Mesendoderm (in vitro differentiated cells): ENCODE results near the gene GABRD.

Experiments
- DNase-seq: peaks from one replicate; pipeline ENCODE4 v3.0.0; 2013
- H2AK5ac ChIP-seq: 2 replicates; pipeline ENCODE4 v1.6.1; 2013; ENCODE audit warnings: low read length, inconsistent platforms
- H2BK120ac ChIP-seq: 2 replicates; pipeline ENCODE4 v1.6.1; 2013; ENCODE audit warnings: low read depth, mild to moderate bottlenecking, low read length, moderate library complexity, mixed read lengths
- H2BK15ac ChIP-seq: replicated peaks from 2 replicates; pipeline ENCODE4 v1.6.1; 2013; ENCODE audit warnings: low read depth, mild to moderate bottlenecking, moderate library complexity
- H2BK5ac ChIP-seq: 2 replicates; pipeline ENCODE4 v1.6.1; 2013; ENCODE audit warnings: low read length, inconsistent platforms
- H3K18ac ChIP-seq: 2 replicates; pipeline ENCODE4 v1.6.1; 2013; ENCODE audit warnings: mild to moderate bottlenecking, low read length, mixed read lengths
- H3K23ac ChIP-seq: one replicate; pipeline ENCODE4 v1.6.1; 2013; ENCODE audit warnings: low read length
- H3K27ac ChIP-seq: 2 replicates; pipeline ENCODE4 v1.5.1; 2013; ENCODE audit warnings: low read depth, mild to moderate bottlenecking, inconsistent platforms, low read length, moderate library complexity
- H3K27me3 ChIP-seq: 2 replicates; pipeline ENCODE4 v1.6.1; 2013; ENCODE audit warnings: low read length, control low read depth, mild to moderate bottlenecking, inconsistent platforms; ENCODE audit not compliant: insufficient read depth, poor library complexity
- H3K36me3 ChIP-seq: 2 replicates; pipeline ENCODE4 v1.6.1; 2013; ENCODE audit warnings: low read length, inconsistent platforms; ENCODE audit not compliant: control insufficient read depth, insufficient read depth
- H3K4ac ChIP-seq: one replicate; pipeline ENCODE4 v1.6.1; 2013; ENCODE audit warnings: low read depth, mild to moderate bottlenecking, low read length, moderate library complexity
- H3K4me1 ChIP-seq: 2 replicates; pipeline ENCODE4 v1.6.1; 2013; ENCODE audit warnings: low read depth, low read length, inconsistent platforms; ENCODE audit not compliant: control insufficient read depth
- H3K4me2 ChIP-seq: 2 replicates; pipeline ENCODE4 v1.6.1; 2013; ENCODE audit warnings: low read length
- H3K4me3 ChIP-seq: 2 replicates; pipeline ENCODE4 v1.5.1; 2013; ENCODE audit warnings: mild to moderate bottlenecking, low read length
- H3K56ac ChIP-seq: one replicate; pipeline ENCODE4 v1.6.1; 2013; ENCODE audit warnings: low read length
- H3K79me1 ChIP-seq: 2 replicates; pipeline ENCODE4 v1.6.1; 2013; ENCODE audit warnings: low read length, inconsistent platforms
- H3K79me2 ChIP-seq: 2 replicates; pipeline ENCODE4 v1.6.1; 2013; ENCODE audit warnings: mild to moderate bottlenecking, low read length; ENCODE audit not compliant: control insufficient read depth, insufficient read depth
- H3K9ac ChIP-seq: 2 replicates; pipeline ENCODE4 v1.6.1; 2013; ENCODE audit warnings: low read length, inconsistent platforms
- H4K5ac ChIP-seq: one replicate; pipeline ENCODE4 v1.6.1; 2013; ENCODE audit warnings: low read length
- H4K8ac ChIP-seq: one replicate; pipeline ENCODE4 v1.6.1; 2013; ENCODE audit warnings: low read depth, mild to moderate bottlenecking, control low read depth, low read length, moderate library complexity
- WGBS: extraction: QIAGEN DNeasy Blood & Tissue Kit; methylation state at CpG from one replicate; pipeline ENCODE4 v1.1.7; 2013; ENCODE audit warnings: low lambda C conversion rate, missing lambda C conversion rate; ENCODE audit not compliant: insufficient coverage; ENCODE audit errors: extremely low coverage; 5-methylcytosine and 5-hydroxymethylcytosine counted together

GABRD gene

DNA sequence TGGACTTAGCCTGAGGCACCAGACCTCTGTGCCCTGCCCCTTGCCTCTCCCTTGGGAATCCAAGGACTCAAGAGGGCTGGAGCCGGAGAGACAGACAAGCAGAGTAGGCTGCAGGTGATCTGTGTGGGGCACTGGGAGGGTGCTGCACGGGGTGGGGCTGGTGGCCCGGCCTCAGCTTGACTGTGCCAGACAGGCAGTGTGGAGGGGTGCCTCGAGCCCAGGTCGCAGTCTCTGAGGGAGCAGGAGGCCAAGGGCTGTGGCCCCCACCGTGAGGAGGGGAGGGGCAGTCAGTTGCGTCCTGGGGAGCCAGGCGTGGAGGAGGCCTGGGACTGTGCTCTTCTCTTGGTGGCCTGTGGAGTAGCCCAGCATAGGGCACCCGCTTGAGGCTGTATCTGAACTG lies 4.0 kb downstream of the GABRD start:
- Histone ChIP-seq H3K18ac (no peak overlapping the region), H3K9ac (no peak overlapping the region), H2AK5ac (no peak overlapping the region), H3K4ac (no peak overlapping the region), H3K79me1 (no peaks in the 10 kb centered on the region), H4K5ac (no peak overlapping the region), H4K8ac (no peak overlapping the region), H3K56ac (no peak overlapping the region), H2BK15ac (no peak overlapping the region), H3K79me2 (no peaks in the 10 kb centered on the region), H3K27ac (no peak overlapping the region), H3K27me3 (peaks cover 5% of the 10 kb centered on the region), H3K36me3 (no peaks in the 10 kb centered on the region), H2BK120ac (no peak overlapping the region), H3K4me3 (no peak overlapping the region), H3K23ac (no peak overlapping the region), H2BK5ac (no peak overlapping the region), H3K4me2 (no peak overlapping the region), H3K4me1 (no peaks in the 10 kb centered on the region)
- no CpG with 5 or more reads among the region's 9 CpGs for WGBS
- no peak for DNase-seq

DNA sequence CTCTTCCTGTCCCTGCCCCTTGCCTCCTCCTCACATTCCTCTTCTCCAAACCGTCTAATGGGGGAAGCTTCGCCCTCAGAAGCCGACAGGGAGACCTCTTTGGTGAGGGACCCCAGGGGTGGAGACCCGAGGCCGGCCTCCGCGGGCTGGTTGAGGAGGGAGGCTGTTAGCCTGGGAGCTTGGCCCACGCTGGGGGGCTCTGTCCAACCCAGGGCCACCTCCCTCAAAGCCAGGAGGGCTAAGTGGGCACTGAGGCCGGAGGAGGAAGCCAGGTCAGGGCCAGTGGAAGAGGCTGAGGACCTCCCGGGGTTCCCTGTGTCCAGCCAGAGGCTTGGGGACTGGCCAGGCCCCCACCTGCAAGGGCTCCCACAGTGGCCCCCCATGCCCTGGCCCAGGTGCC lies 5.3 kb downstream of the GABRD start:
- Histone ChIP-seq H3K27ac (no peak overlapping the region), H3K27me3 (peaks cover 5% of the 10 kb centered on the region), H2BK120ac (no peak overlapping the region), H2BK5ac (no peak overlapping the region), H4K5ac (no peak overlapping the region), H3K4me2 (no peak overlapping the region), H4K8ac (no peak overlapping the region), H3K4me3 (no peak overlapping the region), H3K36me3 (no peaks in the 10 kb centered on the region), H2AK5ac (no peak overlapping the region), H3K23ac (no peak overlapping the region), H3K9ac (no peak overlapping the region), H3K79me2 (no peaks in the 10 kb centered on the region), H2BK15ac (no peak overlapping the region), H3K79me1 (no peaks in the 10 kb centered on the region), H3K56ac (no peak overlapping the region), H3K18ac (no peak overlapping the region), H3K4ac (no peak overlapping the region), H3K4me1 (no peaks in the 10 kb centered on the region)
- WGBS, result no CpG with 5 or more reads among the region's 10 CpGs
- DNase-seq, result no peak

- Histone ChIP-seq H3K56ac (no peak overlapping the region), H3K27me3 (peaks cover 2% of the 10 kb centered on the region), H2AK5ac (no peak overlapping the region), H3K9ac (no peak overlapping the region), H3K4me2 (no peak overlapping the region), H2BK15ac (no peak overlapping the region), H3K18ac (no peak overlapping the region), H2BK120ac (no peak overlapping the region), H2BK5ac (no peak overlapping the region), H3K4me1 (no peaks in the 10 kb centered on the region), H4K8ac (no peak overlapping the region), H4K5ac (no peak overlapping the region), H3K23ac (no peak overlapping the region), H3K79me2 (no peaks in the 10 kb centered on the region), H3K27ac (no peak overlapping the region), H3K4me3 (no peak overlapping the region), H3K79me1 (no peaks in the 10 kb centered on the region), H3K36me3 (no peaks in the 10 kb centered on the region), H3K4ac (no peak overlapping the region)
- no CpG with 5 or more reads among the region's 18 CpGs for WGBS
- no peak for DNase-seq
Observed at GRCh38 chr1:2024887-2025286, 5.7 kb downstream of the GABRD start.

- no peak overlapping the region for H3K9ac ChIP-seq
- DNase-seq, result no peak
- no peak overlapping the region for H2BK120ac ChIP-seq
- H2BK15ac ChIP-seq, result no peak overlapping the region
- H3K27me3 ChIP-seq, result no peaks in the 10 kb centered on the region
- no peaks in the 10 kb centered on the region for H3K36me3 ChIP-seq
- H3K18ac ChIP-seq, result no peak overlapping the region
- no peak overlapping the region for H3K27ac ChIP-seq
- no peak overlapping the region for H3K4me2 ChIP-seq
- no peak overlapping the region for H3K23ac ChIP-seq
- no peak overlapping the region for H3K4ac ChIP-seq
- H4K8ac ChIP-seq, result no peak overlapping the region
- no peaks in the 10 kb centered on the region for H3K79me2 ChIP-seq
- H3K79me1 ChIP-seq, result no peaks in the 10 kb centered on the region
- H3K4me1 ChIP-seq, result no peaks in the 10 kb centered on the region
- H3K56ac ChIP-seq, result no peak overlapping the region
- no CpG with 5 or more reads among the region's 39 CpGs for WGBS
- no peak overlapping the region for H2BK5ac ChIP-seq
- no peak overlapping the region for H3K4me3 ChIP-seq
- H4K5ac ChIP-seq, result no peak overlapping the region
- H2AK5ac ChIP-seq, result no peak overlapping the region
Observed at GRCh38 chr1:2025491-2025981, 6.4 kb downstream of the GABRD start.

- H2BK15ac ChIP-seq, result no peak overlapping the region
- H3K79me1 ChIP-seq, result no peaks in the 10 kb centered on the region
- H3K4ac ChIP-seq, result no peak overlapping the region
- H2AK5ac ChIP-seq, result no peak overlapping the region
- no peaks in the 10 kb centered on the region for H3K79me2 ChIP-seq
- no peaks in the 10 kb centered on the region for H3K4me1 ChIP-seq
- no peak overlapping the region for H4K8ac ChIP-seq
- H3K23ac ChIP-seq, result no peak overlapping the region
- no peak overlapping the region for H3K56ac ChIP-seq
- no peak overlapping the region for H2BK5ac ChIP-seq
- H3K4me3 ChIP-seq, result no peak overlapping the region
- H2BK120ac ChIP-seq, result no peak overlapping the region
- H3K36me3 ChIP-seq, result no peaks in the 10 kb centered on the region
- no peak overlapping the region for H3K9ac ChIP-seq
- no peak overlapping the region for H3K18ac ChIP-seq
- no CpG with 5 or more reads among the region's 46 CpGs for WGBS
- no peak overlapping the region for H3K27ac ChIP-seq
- no peak for DNase-seq
- no peak overlapping the region for H3K4me2 ChIP-seq
- no peaks in the 10 kb centered on the region for H3K27me3 ChIP-seq
- H4K5ac ChIP-seq, result no peak overlapping the region
Observed at GRCh38 chr1:2027961-2028583, 8.9 kb downstream of the GABRD start.
